Subcutaneous abdominal adipose tissue (tissue), 5 donors: ENCODE data around the gene SPACA6.

Experiments used
- H3K27ac ChIP-seq: one replicate; pipeline ENCODE4 v1.7.0; 2013; ENCODE audit warnings: low read depth, mild to moderate bottlenecking, inconsistent platforms, low read length, moderate library complexity
- H3K27me3 ChIP-seq, 5 donors: one replicate each; pipeline ENCODE4 v1.7.0; 2013; ENCODE audit warnings: low read length in 5 of 5, inconsistent platforms in 1 of 5; ENCODE audit not compliant: control insufficient read depth in 5 of 5, insufficient read depth in 4 of 5
- H3K36me3 ChIP-seq, 5 donors: one replicate each; pipeline ENCODE4 v1.7.0; 2013; ENCODE audit warnings: low read length in 5 of 5; ENCODE audit not compliant: control insufficient read depth in 5 of 5, insufficient read depth in 5 of 5
- H3K4me1 ChIP-seq, 5 donors: one replicate each; pipeline ENCODE4 v1.7.0; 2013; ENCODE audit warnings: low read length in 5 of 5, mild to moderate bottlenecking in 3 of 5, moderate library complexity in 1 of 5; ENCODE audit not compliant: control insufficient read depth in 5 of 5, insufficient read depth in 5 of 5
- H3K4me3 ChIP-seq, 5 donors: one replicate each; pipeline ENCODE4 v1.7.0; 2013; ENCODE audit warnings: low read length in 5 of 5, low read depth in 1 of 5
- H3K9ac ChIP-seq, 5 donors: one replicate each; pipeline ENCODE4 v1.7.0; 2013; ENCODE audit warnings: low read length in 5 of 5, mild to moderate bottlenecking in 4 of 5, moderate library complexity in 3 of 5
- H3K9me3 ChIP-seq, 5 donors: one replicate each; pipeline ENCODE4 v1.7.0; 2013; ENCODE audit warnings: low read length in 5 of 5; ENCODE audit not compliant: control insufficient read depth in 5 of 5
- donor health status: healthy.
- donor health status: healthy.
- donor health status: healthy.
- donor health status: healthy.
- donor health status: healthy.

SPACA6 gene

DNA sequence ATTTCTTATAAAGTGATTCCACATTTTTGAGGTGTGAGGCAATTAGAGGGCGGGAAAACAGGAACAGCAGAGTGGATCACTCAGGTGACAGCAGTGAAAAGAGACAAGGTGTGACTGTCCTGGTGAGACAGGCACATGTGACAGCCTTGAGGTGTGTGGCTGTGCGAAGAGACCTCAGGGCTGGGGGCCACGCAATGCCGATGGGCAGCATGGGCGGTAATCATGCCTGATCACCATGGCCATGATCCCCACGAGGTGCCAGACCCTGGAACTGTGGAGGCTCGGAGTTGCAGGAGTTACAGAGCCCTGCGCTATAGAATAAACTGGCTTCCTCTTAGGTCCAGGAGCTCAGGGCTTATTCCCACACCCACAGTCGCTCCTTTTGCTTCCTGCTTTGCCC, 2.0 kb downstream of the SPACA6 start:
- Histone ChIP-seq H3K4me1 (peaks cover 3 to 27% (median 25%) of the 10 kb centered on the region in 5 donors), H3K4me3 (no peak overlapping the region), H3K27ac (no peak overlapping the region), H3K9ac (no peak overlapping the region), H3K9me3 (no peaks in the 10 kb centered on the region), H3K27me3 (no peaks in the 10 kb centered on the region), H3K36me3 (peaks cover 0 to 72% (median 54%) of the 10 kb centered on the region in 5 donors)

DNA sequence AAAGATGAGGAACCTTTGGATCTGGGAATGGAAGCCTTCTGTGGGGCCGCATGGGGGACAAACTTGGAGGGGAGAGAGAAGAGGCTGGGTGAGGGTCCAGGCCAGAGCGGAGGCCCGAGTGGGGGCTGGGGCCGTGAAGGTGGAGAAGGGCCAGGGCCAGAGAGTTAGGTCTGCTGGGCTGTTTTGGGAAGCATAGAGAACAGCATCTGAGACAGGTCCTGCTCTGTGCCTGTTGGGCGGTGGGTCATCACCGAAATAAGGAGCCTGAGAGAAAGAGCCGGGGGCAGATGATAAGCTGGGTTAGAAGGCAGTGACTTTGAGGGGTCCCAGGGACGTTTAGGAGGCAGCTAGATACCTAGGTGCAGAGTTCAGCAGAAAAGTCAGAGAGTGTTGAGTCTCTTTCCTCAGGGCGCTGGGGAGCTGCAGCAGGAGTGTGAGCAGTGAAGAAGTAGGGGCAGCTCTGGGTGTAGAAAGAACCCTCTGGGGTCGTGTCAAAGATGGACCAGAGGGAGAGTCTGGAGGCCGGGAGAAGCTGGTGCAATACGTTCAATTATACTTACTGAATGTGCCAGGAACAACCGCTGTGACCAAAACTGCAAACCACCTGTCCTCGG, 2.7 kb downstream of the SPACA6 start:
- Histone ChIP-seq H3K4me3 (no peak overlapping the region), H3K4me1 (peaks cover 3 to 21% (median 19%) of the 10 kb centered on the region in 5 donors), H3K36me3 (peaks cover 0 to 72% (median 54%) of the 10 kb centered on the region in 5 donors), H3K27ac (no peak overlapping the region), H3K9me3 (no peaks in the 10 kb centered on the region), H3K9ac (no peak overlapping the region), H3K27me3 (no peaks in the 10 kb centered on the region)

DNA sequence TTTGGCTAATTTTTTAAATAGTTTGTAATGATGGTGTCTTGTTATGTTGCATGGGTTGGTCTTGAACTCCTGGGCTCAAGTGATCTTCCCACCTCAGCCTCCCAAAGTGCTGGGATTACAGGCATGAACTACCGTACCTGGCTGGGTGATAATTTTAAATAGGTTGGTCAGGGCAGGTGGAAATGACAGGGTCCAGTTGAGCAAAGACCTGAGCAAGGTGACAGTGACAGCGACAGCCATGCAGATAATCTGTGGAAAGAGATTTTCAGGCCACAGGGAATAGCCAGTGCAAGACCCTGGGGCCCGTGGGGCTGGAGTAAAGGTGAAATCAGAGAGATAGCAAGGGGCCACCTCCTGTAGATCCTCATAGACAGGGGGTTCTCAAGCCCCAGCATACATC, 3.5 kb downstream of the SPACA6 start:
- peaks cover 0 to 78% (median 59%) of the 10 kb centered on the region in 5 donors for H3K36me3 ChIP-seq
- peaks cover 3 to 14% (median 12%) of the 10 kb centered on the region in 5 donors for H3K4me1 ChIP-seq
- no peaks in the 10 kb centered on the region for H3K9me3 ChIP-seq
- H3K27me3 ChIP-seq = no peaks in the 10 kb centered on the region
- H3K9ac ChIP-seq = no peak overlapping the region
- no peak overlapping the region for H3K27ac ChIP-seq
- H3K4me3 ChIP-seq = no peak overlapping the region

DNA sequence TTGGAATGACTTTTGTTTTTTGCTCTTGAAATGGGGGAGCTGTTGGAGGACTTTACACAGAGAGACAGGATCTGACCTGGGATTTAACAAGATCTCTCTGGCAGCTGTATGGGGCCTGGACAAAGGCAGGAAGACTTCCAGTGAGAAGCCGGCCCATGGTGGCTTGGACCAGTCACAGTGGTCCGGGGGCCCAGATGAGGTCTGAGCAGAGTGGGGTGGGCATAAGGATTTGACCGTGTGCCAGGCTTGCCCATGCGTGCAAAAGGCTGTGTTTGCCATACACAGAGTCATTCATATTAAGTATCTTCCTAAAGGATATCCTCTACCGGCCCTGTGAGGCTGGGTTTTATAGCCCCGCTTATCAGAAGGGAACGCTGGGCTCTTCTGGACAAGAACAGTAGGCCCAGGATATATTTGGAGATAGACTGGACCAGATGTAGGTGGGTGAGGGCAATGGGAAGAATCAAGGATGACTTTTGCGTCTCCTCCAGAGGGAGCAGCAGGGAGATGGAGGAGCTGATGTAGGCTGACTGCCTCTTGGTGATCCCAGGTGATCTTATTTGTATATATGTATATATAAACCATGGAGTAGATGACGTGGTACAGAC, 4.1 kb downstream of the SPACA6 start:
- no peaks in the 10 kb centered on the region for H3K27me3 ChIP-seq
- H3K9me3 ChIP-seq = no peaks in the 10 kb centered on the region
- no peak overlapping the region for H3K9ac ChIP-seq
- no peak overlapping the region for H3K4me3 ChIP-seq
- no peak overlapping the region for H3K27ac ChIP-seq
- peaks cover 0 to 78% (median 59%) of the 10 kb centered on the region in 5 donors for H3K36me3 ChIP-seq
- H3K4me1 ChIP-seq = peaks cover 0 to 9% (median 5%) of the 10 kb centered on the region in 5 donors

DNA sequence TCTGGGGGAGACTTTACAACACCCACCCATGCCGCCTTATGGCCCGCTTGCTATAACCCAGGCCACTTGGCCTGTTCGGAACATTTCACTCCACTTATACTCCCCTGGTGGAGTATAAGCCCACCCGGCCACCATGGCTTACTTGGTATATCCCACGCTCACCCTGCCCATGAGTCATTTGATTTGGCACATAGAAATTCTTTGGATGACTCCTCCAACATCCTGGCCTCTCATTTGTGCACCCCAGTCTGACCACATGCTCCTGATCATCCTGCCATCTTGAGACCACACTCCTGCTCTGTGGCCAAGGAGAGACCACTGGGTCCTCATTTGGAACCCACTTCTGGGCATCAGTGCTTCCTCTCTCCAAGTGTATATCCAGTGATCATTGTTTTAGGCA, 5.2 kb downstream of the SPACA6 start:
- no peak overlapping the region for H3K4me3 ChIP-seq
- peaks cover 0 to 14% (median 10%) of the 10 kb centered on the region in 5 donors for H3K4me1 ChIP-seq
- no peaks in the 10 kb centered on the region for H3K9me3 ChIP-seq
- no peaks in the 10 kb centered on the region for H3K27me3 ChIP-seq
- no peak overlapping the region for H3K9ac ChIP-seq
- H3K27ac ChIP-seq = no peak overlapping the region
- peaks cover 0 to 73% (median 59%) of the 10 kb centered on the region in 5 donors for H3K36me3 ChIP-seq

DNA sequence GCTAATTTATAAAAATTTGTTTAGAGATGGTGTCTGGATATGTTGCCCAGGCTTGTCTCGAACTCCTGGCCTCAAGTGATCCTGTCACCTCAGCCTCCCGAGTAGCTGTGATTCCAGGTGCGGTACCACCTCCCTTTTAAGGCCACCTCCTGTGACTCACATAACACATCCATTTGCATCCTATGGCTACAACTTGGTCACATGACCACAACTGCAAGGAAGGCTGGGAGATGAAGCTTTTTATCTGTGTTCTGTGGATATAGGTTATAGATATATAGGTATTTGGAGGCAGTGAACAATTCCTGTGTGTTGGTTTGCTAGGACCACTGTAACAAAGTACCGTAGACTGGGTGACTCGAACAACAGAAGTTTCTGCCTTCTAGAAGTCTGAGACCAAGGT, 6.0 kb downstream of the SPACA6 start:
- Histone ChIP-seq H3K9me3 (no peaks in the 10 kb centered on the region), H3K36me3 (peaks cover 0 to 65% (median 57%) of the 10 kb centered on the region in 5 donors), H3K4me3 (no peak overlapping the region), H3K27ac (no peak overlapping the region), H3K4me1 (peaks cover 0 to 16% (median 13%) of the 10 kb centered on the region in 5 donors), H3K27me3 (no peaks in the 10 kb centered on the region), H3K9ac (no peak overlapping the region)

DNA sequence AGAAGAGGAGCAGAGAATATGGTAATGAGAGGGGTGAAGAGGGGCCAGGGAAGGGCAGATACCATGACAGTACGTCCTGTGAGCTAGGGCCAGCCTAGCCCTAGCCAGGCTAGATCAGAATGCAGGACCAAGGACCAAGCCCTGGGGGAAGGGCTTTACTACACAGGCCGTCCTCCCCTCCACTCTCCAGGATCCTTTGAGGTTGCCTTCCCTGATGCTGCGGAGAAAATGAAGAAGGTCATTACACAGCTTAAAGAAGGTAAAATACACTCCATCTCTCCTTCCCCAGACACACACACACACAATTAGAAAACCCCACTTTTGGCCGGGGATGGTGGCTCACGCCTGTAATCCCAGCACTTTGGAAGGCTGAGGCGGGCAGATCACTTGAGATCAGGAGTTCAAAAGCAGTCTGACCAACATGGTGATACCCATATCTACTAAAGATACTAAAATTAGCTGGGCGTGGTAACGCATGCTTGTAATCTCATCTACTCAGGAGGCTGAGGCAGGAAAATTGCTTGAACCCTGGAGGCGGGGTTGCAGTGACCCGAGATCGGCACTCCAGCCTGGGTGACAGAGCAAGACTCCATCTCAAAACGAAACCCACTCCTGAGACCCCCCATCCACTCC, 8.5 kb downstream of the SPACA6 start:
- peaks cover 0 to 50% (median 46%) of the 10 kb centered on the region in 5 donors for H3K36me3 ChIP-seq
- H3K27me3 ChIP-seq = no peaks in the 10 kb centered on the region
- no peaks in the 10 kb centered on the region for H3K9me3 ChIP-seq
- H3K9ac ChIP-seq = no peak overlapping the region
- peaks cover 0 to 27% (median 25%) of the 10 kb centered on the region in 5 donors for H3K4me1 ChIP-seq
- no peak overlapping the region for H3K4me3 ChIP-seq
- H3K27ac ChIP-seq = peak overlapping the region; percentile 91

DNA sequence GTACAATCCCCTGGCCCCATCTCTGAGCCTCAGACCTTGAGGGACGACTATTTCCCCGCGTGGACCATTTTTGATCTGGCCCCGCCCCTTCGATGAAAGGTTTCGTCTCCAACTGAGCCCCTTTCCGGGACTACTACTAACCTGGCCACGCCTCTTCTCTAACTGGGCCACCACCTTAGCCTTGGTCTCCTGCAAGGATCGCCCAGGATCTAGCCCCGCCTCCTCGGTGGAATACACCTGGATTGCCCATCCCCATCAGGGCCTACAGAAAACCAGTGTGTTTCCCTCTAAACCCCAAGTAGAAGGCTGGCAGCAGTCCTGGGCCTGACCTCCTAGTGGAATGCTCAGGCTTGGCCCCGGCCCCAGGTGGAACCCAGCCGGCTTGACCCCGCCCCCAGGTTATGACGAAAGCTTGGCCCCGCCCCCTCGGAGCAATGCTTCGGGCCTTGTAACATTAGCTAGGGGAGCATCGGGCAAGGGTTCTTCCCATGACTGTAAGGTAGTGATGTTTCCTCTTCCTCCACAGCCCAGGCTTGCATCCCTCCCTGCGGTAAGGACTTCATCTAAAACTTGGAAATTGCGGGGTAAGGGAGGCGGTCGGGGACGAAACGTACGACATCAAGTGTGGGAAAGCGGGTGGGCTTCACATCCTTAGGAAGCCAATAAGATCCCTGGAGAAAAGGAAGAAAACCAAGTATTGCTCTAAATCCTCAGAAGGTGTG, 9.1 kb downstream of the SPACA6 start:
- H3K9ac ChIP-seq = no peak overlapping the region
- H3K36me3 ChIP-seq = peaks cover 2 to 51% (median 39%) of the 10 kb centered on the region in 5 donors
- peaks cover 0 to 27% (median 25%) of the 10 kb centered on the region in 5 donors for H3K4me1 ChIP-seq
- no peaks in the 10 kb centered on the region for H3K27me3 ChIP-seq
- no peaks in the 10 kb centered on the region for H3K9me3 ChIP-seq
- H3K4me3 ChIP-seq = peak overlapping the region in 2 of 5 donors; percentile 77 to 78
- peak overlapping the region; percentile 91 for H3K27ac ChIP-seq

DNA sequence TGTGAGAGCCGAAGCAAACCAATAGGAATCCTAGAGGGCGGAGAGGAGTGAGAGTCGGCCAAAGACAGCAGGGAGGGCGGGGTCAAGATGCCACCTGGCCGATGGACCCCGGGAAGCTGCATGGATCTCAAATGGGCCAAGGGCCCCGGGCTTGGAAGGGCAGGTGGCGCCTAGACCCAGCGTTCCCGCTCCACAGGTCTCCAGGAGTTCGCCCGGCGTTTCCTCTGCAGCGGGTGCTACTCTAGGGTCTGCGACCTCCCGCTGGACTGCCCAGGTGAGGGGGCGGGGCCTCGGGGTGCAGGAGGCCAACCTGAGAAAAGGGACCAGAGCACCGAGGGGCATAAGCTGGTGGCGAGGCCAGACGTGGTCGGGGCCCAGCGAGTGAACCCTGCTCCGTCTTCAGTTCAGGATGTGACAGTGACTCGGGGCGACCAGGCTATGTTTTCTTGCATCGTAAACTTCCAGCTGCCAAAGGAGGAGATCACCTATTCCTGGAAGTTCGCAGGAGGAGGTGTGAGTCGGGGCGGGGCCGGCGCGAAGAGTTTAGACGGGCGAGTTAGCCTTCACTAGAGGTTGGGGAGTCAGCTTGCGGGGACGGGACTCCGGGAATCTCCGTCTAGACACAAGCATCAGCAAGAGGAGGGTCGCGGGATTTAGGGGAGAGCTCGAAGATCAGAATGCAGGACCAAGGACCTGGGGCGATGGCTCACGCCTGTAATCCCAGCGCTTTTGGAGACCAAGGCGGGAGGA, 9.9 kb downstream of the SPACA6 start:
- Histone ChIP-seq H3K9ac (peak overlapping the region in 4 of 5 donors; percentile 53 to 98 (median 72)), H3K4me3 (peak overlapping the region in 4 of 5 donors; percentile 58 to 82 (median 78)), H3K27ac (peak overlapping the region; percentile 91), H3K36me3 (peaks cover 2 to 44% (median 32%) of the 10 kb centered on the region in 5 donors), H3K4me1 (peaks cover 0 to 27% (median 25%) of the 10 kb centered on the region in 5 donors), H3K9me3 (no peaks in the 10 kb centered on the region), H3K27me3 (no peaks in the 10 kb centered on the region)
